TTC549 (cell line): Measurements from ENCODE around the gene ARRDC2.
"Not testable (repeated sequence)": the region's sequence is repeated elsewhere in the genome, so short reads cannot be mapped to it uniquely, and the experiment has no call there.

Experiments
- FAIRE-seq: peaks from 2 replicates; lab custom pipeline; 2012; peaks lifted over from hg19 to GRCh38; lab: Jason Lieb, UNC

ARRDC2 gene

DNA sequence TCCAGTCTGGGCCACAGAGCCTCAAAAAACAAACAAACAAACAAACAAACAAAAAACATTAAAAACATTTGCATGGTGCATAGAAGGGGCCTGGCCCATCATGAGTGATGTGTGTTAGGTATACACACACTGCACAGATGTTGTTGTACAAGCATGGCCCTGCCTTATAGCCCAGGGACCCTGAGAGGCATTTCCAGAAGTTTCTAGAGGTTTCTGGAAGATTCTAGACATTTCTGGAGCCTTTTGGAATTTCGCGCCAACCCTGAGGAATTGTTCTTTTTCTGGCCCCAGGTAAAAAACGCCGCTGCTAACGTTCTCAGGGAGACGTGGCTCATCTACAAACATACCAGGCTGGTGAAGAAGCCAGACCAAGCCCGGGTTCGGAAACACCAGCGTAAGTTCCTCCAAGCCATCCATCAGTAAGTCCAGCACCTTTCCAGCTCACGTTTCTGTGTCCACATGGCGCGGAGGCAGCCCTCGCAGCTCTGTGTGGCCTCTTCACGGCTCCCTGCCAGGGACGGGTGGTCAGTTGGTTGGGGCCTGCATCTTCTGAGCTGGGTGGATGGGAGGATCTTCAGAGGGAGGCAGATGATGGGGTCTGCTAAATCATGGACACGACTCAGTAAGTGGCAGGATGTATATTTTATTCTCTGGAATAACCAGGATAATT lies 18.4 kb upstream of the ARRDC2 start:
- no peak for FAIRE-seq

DNA sequence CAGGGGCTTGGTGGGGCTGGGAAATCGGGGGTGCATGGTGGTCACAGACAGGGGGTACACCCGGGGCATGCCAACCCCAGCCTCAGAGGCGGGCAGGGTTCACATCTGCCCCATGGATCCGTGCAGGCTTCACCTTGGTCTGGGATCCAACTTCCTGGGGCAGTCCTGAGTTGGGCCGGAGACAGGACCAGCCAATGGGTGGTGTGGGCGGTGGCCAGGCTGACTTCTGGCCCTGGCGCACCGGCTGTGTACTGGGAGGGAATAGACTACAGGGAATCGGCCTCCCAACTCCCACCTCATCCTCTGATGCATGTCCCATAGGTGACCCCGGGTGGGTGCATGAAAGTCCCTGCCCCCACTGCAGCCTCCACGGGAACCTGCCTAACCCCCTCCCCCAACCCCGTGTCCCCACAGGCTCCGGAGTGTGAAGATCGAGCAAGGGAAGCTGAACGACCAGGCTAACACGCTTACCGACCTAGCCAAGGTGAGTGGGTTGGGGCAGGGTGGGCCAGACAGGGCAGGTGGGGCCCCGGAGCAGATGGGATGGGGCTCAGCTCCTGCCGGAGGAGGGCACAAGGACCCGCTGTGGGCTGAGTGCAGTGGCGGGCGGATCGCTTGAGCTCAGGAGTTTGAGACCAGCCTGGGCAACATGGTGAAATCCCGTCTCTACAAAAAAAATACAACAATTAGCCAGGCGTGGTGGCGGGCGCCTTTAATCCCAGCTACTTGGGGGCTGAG lies 14.7 kb upstream of the ARRDC2 start:
- FAIRE-seq = no peak

DNA sequence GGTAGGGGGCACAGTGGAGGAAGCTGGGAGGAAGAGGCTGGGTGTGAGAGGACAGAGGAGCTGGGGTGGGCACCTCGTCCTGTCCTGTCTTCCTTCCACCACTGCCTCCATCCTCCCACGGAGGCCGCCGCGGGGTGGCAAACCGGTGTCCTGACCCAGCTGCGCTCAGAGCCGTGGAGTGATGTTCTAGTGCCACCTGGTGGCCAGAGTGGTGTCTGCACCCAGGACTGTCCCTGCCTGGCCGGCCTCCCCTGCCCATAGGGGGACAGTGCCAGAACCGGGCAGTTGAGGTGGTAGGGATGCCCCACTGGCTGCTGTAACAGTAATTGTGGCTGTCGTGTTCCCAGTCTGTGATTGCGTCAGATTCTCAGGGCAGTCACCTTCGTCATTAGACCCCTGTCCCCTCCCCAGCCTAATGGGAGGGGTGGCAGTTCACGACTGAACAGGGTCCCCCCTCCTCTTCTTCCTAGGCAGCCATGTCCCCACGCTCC lies 11.1 kb upstream of the ARRDC2 start:
- FAIRE-seq = no peak

DNA sequence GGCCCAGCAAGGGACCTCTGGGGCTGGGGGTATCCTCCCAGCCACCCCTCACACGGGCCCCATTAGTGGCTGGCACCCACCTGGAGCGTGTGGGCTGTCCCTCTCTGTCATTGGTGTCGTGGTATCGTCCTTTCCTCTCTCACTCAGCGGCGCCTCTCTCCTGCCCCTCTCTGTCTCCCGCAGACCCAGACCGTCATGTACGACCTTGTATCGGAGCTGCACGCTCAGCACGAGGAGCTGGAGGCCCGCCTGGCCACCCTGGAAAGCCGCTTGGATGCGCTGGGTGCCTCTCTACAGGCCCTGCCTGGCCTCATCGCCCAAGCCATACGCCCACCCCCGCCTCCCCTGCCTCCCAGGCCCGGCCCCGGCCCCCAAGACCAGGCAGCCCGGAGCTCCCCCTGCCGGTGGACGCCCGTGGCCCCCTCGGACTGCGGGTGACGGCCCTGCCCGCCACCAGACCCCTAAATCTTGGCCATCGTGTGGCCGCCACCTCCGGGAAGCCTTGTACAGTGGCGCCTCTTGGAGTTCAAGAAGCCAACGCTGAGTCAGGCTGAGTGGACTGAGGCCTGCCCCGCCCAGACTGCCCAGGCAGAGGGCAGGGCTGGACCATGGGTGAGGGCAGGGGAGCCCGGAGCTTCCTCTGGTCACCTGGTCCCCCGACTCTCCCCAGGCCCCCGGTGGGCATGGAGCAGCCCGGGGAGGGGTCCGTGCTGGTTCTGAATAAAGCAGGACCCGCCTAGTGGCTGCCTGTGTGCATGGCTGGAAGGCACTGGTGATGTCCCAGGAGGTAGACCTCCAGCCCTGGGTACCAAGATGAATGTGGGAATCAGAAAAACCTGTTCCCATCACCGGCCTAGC lies 9.8 kb upstream of the ARRDC2 start:
- no peak for FAIRE-seq

DNA sequence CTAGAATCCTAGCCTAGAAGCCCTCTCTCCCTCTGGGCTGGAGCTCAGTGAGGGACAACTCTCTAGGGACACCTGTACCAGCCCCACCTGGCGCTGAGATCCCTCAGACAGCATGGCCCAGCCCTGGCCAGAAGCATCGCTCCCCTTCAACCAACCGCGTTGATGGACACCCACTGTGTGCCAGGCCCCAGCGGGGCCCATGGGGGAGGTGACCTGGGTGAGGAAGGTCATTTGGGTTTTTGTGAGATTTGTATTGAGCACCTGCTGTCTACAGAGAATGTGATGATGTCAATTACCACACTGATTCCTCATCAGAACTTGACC lies 9.2 kb upstream of the ARRDC2 start:
- no peak for FAIRE-seq

DNA sequence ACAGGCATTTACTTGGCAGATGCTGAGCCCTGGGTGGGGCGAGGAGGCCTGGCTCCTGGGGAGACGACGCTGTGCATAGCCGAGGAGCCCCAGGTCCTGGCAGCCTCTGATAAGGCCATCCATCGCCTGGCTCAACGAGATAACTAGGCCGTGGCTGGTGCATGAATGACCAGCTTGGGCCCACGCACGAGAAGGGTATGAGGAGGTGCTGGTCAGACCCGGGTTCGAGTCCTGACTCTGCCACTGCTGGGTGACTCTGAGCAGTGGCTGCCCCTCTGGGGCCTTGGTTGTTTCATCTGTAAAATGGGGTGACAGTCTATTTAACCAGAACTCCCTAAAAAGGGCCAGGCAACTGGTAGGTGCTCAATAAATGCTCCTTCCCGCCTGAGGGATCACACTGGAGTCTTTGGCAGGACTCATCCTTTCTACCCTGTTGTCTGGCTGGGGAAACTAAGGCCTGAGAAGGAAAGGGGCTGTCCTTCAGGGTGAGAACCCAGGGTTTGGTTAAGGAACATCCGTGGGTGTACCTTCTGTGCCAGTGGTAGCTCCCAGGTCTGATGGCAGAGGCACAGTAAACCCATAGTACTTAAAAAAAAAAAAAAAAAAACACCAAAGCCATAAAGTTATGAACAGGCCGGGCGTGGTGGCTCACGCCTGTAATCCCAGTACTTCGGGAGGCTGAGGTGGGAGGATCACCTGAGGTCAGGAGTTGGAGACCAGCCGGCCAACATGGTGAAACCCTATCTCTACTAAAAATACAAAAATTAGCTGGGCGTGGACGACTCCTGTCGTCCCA lies 8.1 kb upstream of the ARRDC2 start:
- no peak for FAIRE-seq

DNA sequence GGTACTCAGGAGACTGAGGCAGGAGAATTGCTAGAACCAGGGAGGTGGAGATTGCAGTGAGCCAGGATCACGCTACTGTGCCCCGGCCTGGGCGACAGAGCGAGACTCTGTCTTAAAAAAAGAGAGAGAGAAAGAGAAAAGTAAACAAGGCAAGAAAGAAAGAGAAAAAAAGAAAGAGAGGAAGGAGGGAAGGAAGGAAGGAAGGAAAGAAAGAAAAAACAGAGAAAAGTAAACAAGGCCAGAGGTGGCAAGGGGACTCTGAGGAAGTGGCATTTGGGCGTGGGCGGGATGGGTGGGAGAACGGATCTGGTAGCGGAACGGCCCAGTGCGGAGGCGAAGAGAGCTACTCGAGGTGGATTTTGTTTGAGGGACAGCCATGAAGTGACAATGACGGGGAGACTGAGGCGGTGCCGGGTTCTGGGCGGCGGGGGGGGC lies 7.5 kb upstream of the ARRDC2 start:
- no peak for FAIRE-seq

DNA sequence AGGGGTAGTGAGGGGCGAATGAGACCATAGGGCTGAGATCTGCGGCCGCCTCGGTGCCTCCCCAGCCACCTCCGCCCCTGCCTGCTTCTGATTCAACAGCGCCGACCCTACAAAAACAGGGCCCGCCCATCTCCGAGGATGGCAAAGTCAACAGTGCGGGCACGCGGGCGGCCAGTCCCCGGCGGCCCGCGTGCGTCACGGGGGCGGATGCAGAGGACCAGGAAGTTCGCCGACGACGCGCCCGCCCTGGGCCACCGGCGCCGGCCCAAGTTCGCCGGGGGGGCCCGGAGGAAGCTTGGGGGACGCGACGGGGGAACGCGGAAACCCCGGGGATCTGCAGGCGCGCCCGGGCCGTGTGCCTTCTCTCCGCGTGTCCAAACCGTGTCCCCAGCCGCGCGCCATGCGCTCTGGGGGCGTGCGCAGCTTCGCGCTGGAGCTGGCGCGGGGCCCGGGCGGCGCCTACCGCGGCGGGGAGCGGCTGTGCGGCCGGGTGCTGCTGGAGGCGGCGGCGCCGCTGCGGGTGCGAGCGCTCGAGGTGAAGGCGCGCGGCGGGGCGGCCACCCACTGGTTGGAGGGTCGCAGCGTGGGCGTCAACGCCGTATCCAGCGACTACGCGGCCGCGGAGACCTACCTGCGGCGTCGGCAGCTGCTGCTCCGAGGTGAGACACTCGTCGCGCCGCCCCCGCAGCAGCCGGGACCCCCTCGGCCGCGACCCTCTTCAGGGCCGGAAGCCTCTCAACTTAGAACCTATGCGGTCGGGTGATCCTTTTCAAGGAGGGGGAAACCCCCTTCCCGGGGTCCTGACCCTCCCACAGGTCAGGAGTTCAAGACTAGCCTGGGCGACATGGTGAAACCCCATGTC lies 6.8 kb upstream of the ARRDC2 start:
- no peak for FAIRE-seq

DNA sequence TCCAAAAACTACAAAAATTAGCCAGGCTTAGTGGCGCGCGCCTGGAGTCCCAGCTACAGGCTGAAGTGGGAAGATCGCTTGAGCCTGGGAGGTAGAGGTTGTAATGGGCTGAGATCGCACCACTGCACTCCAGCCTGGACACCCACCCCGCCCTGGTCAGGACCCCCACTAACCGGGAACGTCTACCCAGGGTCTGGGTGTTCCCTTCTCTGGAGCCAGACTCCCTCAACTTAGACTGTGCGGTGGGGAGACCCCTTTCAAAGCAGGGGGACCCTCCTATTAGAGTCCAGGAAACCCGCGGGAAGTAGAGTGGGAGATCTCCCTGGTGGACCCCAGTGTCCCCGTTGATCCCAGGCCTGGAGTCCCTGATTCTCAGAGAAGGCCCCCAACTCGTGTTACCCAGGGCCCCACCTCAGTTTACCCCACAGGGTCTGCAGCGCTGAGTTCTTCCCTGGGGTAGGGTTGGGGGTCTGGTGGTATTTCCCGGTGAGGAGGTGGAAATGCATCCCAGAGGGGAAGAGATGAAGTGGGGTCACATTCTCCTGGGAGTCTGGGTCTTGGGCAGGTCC lies 6.1 kb upstream of the ARRDC2 start:
- FAIRE-seq = no peak

DNA sequence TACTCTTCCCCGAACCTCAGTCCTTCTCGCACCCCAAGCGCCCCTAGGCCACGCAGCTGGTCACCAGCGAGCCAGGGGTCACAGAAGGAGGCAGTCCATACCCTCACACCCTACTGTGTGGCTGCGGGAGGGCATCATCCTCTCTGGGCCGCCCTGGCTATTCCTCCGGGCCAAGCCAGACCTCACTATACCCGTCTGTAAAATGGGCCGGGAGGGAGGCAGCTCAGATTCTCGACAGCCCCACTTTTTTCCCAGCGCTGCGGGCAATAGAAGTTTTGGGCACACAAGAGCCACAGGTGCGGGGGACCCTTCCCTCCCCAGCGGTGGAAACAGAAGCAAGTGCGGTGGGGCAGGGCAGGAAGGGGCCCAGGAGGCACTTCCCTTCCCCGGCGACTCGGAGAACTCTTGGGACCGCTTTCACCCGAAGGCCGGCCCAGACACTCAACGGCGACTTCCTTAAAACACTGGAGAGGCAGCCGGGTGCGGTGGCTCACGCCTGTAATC lies 5.6 kb upstream of the ARRDC2 start:
- no peak for FAIRE-seq

DNA sequence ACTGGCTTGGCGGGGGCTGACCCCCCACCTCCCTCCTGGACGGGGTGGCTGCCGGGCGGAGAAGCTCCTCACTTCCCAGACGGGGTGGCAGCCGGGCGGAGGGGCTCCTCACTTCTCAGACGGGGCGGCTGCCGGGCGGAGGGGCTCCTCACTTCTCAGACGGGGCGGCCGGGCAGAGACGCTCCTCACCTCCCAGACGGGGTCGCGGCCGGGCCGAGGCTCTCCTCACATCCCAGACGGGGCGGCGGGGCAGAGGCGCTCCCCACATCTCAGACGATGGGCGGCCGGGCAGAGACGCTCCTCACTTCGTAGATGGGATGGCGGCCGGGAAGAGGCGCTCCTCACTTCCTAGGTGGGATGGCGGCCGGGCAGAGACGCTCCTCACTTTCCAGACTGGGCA lies 2.2 kb upstream of the ARRDC2 start:
- not testable (repeated sequence) for FAIRE-seq

DNA sequence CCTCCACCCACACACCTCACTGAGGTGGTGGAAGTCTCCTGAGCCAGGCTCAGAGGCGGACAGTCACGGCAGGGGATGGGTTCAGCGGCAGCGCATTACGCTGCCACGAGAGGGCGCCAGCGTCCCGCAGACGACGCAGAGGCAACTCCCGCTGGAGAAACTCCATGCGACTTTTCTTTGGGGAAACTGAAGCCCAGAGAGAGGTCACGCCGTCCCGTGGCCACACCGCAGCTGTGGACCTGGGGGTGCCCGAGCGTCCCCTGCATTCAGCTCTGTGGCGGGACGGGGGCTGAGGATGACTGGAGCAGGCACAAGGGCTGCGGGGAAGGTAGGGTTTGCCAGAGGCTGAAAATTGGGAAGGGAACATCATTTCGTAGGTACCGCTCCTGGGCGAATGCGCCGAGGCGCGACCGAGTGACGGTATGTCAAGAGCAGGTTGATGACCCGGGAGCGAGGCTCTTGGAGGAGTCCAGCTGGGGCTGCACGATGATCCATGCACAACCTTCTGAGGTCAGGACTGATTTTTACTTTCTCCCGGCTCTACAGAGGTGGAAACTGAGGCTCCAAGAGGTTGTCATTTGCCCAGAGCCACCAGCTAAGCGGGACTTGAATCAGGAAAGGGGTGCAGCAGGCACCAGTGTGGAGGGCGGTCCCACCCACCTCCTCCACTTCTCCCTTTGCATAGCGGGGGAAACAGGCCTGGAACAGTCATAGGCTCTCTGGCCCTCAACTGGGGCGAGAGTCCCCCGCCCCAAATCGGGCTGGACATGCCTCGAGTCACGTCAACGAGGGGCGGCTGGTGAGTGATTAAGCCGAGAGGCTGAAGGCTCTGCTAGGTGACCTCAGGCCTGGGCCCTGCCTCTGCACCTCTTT lies 690 bp upstream of the ARRDC2 start:
- no peak for FAIRE-seq

DNA sequence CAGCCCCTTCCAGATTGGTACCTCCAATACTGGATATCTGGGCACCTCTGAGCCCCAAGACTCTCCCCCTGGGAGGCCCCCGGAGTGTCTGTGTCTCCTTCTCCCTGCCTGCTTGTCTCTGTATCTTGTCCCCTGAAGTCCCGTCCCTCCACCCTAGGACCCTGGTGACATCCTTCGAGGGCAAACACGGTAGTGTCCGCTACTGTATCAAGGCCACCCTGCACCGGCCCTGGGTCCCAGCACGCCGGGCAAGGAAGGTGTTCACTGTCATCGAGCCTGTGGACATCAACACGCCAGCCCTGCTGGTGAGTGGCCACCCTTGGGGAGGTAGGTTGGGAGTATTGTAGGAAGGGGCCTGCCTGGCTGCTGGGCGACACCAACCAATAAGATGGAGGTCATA lies 844 bp downstream of the ARRDC2 start:
- FAIRE-seq = no peak

DNA sequence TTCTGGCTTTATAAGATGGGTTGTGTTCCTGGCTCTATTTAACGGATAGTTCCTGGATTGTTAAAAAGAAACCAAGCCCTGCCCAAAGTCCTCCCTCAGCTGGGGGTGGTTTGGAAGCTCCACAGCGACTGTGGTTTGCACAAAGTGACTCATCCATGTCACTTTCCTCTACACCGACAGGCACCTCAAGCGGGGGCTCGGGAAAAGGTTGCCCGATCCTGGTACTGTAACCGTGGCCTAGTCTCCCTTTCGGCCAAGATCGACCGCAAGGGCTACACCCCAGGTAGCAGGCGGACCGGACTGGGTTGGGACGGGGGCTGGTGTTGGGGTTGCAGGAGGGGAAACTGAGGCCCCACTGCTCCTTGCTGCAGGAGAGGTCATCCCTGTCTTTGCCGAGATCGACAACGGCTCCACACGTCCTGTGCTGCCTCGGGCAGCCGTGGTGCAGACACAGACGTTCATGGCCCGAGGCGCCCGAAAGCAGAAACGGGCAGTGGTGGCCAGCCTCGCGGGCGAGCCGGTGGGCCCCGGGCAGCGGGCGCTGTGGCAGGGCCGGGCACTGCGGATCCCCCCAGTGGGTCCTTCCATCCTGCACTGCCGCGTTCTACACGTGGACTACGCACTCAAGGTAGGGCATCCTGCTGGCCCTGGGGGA lies 1.6 kb downstream of the ARRDC2 start:
- no peak for FAIRE-seq

DNA sequence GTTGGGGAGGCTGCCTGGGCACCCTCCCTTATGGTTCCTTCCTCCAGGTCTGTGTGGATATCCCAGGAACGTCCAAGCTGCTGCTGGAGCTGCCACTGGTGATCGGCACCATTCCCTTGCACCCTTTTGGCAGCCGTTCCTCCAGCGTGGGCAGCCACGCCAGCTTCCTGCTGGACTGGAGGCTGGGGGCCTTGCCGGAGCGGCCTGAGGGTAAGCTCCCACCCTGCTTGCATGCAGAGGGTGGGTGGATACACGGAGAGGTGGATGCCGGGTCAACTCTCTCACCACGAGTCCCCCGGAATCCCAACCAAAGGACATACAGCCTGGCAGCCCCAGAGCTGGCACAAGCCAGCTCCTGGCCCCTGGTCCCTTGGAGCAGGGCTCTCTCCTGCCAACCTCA lies 2.2 kb downstream of the ARRDC2 start:
- FAIRE-seq = no peak

DNA sequence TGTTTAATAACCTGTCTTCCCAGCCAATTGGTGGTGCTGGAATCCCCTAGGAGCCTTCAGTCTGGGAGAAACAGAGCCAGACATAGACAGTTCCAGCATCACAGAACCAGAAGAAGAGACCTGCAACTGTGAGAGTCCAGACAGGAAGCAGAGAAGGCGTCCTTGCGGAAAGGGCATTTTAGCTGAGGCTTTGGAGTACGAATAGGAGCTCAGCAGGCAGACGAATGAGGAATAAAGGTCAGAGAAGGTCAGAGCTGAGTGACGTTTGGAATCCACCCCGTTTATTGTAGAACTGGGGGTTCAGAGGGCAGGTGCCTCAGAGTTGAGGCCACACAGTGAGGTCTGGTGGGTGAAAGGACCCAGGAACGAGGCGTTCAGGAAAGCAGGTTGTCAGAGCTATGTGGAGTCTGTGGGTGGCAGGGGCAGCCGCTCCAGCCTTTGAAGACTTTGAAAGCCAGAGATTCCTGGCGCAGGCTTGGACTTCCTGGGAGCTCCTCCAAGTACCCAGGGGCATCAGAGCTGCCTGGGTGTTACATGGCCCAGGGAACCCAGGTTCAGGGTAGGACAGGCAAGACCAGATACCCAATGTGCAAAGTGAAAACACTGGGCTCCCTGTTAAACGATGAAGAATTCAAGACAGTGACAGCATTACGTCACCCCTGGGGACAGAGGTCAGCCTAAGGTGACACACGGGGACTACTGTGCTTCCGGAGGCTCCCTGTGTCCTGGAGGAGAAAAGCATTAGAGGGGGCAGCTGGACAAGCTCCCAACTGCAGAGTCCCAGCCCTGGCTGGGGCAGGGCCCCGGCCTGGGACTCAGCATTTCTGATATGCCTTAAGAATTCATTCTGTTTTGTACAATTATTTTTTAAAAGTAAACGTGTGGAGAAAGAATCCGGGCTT lies 5.5 kb downstream of the ARRDC2 start:
- FAIRE-seq = no peak

DNA sequence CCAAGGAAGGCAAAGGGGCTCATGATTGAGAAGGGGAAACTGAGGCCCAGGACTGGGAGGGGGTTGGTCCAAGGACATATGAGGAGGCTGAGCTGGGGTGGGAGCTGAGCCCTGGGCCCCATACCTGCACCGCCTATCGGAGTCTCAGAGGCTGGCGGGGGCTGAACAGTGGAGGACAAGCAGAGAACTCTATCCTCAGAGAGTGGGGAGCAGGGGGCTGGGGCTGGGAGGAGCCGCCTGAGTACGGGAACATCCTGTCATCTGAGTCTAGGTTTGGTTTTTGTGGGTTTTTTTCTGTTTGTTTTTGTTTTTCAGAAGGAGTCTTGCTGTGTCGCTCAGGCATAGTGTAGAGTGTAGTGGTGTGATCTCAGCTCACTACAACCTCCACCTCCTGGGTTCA lies 6.2 kb downstream of the ARRDC2 start:
- no peak for FAIRE-seq
